H1 (cell line): ENCODE results near the gene TEKT3. TPM values are rescaled to one million over a fixed set of nuclear protein-coding genes. Genes with fewer than 3 reads are reported as not detected.

Experiments used
- ATF2 ChIP-seq: IDR thresholded peaks from 2 replicates; pipeline ENCODE4 v1.6.1; 2012; ENCODE audit warnings: low read length, inconsistent platforms
- ATF3 ChIP-seq: IDR thresholded peaks from 2 replicates; pipeline ENCODE4 v1.6.1; 2011; ENCODE audit warnings: low read depth, mild to moderate bottlenecking, low read length; ENCODE audit not compliant: insufficient read depth
- CHD7 ChIP-seq: fragments of 300-600 bp; sonication (generic); IDR thresholded peaks from 2 replicates; pipeline ENCODE4 v1.7.1; 2012; ENCODE audit warnings: low read length, moderate library complexity, mild to moderate bottlenecking, inconsistent platforms; ENCODE audit not compliant: insufficient replicate concordance
- polyA plus RNA-seq, 7 experiments: library from polyadenylated mRNA; depleted of rRNA in 3 of 7; stranded (reverse) in 5 of 7; unstranded in 2 of 7; fragments of >200 nt in 5 of 7; fragments of 200-250 nt in 2 of 7; gene quantifications; 1 replicate in 5 of 7; 2 replicates in 1 of 7; 4 replicates in 1 of 7; pipeline versions ENCODE4 v1.2.1 to v1.2.3, GENCODE V29; 2011 to 2013; ENCODE audit warnings: missing spikeins in 2 of 7, mixed read lengths in 2 of 7
- total RNA-seq: library from RNA; stranded (reverse); fragmentation: NEBNext Ultra II Directional; extraction: Animal tissue kit (Norgen Biotek cat#: 25700); gene quantifications from 2 replicates; pipeline ENCODE4 v1.2.1, GENCODE V29; 2021

Gene TEKT3
- total and polyA plus RNA-seq, 2 of the 8 experiments (the other 6 are each of a cell fraction or from before 2014, with no cell fraction given): 2.2 to 2.9 TPM

- TF ChIP-seq ATF3 (no peak), CHD7 (no peak), ATF2 (no peak)
Observed at GRCh38 chr17:15264542-15264941, 76.9 kb downstream of the TEKT3 start (continued).
